AG08395 (cell line): ENCODE measurements around the gene TPMT.
"Not testable (repeated sequence)": the region's sequence is repeated elsewhere in the genome, so short reads cannot be mapped to it uniquely, and the experiment has no call there.

Experiments
- DNase-seq: peaks from one replicate; pipeline ENCODE4 v3.0.0; 2012; ENCODE audit warnings: mixed read lengths, low spot score

Gene TPMT

DNA sequence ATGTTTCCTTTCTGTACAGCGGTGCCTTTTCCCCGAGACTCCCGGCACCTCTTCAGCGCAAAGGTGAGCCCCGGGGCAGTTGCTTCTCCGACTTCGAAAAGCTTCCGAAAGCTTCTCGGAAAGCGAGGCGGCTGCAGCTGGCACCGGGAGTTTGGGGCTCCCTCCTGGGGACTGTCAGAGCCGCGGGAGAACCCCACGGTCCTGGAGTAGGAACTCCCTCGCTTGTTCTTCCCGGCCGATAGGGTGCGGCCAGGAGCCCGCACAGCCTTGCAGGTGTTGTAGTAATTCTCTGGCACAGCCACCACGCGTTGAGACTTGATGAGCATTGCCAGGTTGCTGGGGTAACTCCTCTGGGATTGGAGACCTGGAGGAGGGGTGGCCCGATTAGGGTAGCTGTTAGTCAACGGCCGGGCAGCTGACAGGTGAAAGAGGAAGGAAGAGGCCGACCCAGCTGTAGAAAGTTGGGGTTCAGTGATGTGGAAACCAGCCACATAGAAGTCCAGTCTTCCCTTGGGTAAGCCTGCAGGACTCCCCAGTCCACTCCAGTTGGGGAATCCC is 1.1 kb upstream of the TPMT start:
- DNase-seq = peak; percentile 30

DNA sequence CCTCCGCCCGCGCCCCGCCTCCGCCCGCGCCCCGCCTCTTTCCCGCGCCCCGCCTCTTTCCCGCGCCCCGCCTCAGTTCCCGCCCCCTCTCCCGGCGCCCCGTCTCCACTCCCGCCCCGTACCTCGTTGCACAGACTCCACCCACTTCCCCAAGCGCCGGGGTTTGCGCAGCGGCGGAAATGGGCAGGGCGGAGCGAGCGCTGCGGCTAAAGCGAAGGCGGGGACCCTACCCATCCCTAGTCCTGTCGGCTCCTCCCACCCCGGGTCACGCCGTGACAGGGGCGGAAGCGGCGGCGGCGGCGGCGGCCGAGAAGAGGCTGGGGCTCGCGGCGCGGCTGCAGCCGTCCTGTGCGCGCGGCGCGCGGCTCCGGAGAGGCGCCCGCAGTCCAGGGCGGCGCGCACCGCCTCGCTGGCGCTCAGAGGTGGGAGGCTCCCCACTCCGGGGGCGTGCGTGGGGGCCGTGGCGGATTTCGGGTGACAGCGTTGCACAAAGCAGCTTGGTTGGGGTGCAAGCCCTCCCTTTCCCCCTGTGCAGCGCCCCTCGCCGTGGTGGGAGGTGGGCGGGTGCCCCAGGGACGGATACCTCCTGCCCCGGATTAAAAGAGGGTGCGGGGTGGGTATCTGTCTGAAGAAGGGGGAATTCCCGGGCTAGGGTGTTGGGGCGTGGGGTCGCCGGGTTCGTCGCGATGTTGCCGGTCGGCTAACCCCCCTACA is 430 bp upstream of the TPMT start, which contains the start of gene KDM1B:
Gene KDM1B (plus strand): TSS at position 273 of the 714 bp plus-strand sequence. CDS start 4,474 bp downstream, outside the sequence.
- peak; percentile 100 for DNase-seq

DNA sequence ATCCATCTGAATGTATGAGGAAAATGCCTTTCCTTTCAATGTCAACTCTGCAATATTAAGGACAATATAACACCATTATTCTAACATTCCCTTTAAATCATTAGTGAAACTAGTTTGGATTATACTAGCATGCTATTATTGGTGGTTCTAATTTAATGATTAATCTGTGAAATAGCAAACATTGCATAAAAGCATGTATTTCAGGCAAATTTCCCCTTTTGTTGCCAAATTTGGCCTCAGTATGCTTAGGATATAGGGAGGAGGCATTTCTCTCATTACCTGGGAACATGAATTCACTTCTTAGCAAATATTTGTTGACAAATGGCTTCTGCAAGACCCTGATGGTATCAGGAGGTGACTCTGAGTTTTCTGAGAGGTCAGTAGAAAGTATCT is 1.6 kb downstream of the TPMT start:
- DNase-seq = no peak

DNA sequence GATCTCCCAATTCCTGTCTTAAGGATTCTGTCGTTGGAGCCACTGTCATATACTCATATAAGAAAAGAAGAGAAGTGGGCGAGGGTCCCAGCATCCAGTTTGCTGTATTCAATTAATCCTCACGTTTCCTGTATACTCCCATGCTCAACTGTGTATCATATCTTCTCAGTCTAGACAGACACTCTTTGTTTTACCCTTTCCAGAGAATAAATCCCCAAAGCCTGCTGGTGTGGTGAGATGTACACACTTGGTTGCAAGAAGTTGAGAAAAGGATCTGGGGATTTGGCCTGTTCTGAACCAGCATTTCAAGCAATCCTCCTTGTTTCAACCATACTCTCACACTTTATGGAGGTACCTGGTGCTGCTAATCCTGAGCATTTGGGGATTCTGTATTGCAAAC is 3.1 kb downstream of the TPMT start:
- no peak for DNase-seq

DNA sequence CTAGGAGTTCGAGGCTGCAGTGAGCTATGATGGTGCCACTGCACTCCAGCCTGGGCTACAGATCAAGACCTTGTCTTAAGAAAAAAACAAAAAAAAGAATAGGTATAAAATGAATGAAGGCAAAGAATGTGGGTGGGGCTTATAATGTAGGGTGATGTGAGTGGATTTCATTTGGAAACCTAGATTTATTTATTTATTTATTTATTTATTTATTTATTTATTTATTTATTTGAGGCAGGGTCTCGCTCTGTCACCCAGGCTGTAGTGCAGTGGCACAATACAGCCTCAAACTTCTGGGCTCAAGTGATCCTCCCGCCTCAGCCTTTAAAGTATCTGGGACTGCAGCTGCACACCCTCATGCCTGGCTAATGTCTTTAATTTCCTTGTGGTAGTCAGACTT is 3.5 kb downstream of the TPMT start:
- not testable (repeated sequence) for DNase-seq

DNA sequence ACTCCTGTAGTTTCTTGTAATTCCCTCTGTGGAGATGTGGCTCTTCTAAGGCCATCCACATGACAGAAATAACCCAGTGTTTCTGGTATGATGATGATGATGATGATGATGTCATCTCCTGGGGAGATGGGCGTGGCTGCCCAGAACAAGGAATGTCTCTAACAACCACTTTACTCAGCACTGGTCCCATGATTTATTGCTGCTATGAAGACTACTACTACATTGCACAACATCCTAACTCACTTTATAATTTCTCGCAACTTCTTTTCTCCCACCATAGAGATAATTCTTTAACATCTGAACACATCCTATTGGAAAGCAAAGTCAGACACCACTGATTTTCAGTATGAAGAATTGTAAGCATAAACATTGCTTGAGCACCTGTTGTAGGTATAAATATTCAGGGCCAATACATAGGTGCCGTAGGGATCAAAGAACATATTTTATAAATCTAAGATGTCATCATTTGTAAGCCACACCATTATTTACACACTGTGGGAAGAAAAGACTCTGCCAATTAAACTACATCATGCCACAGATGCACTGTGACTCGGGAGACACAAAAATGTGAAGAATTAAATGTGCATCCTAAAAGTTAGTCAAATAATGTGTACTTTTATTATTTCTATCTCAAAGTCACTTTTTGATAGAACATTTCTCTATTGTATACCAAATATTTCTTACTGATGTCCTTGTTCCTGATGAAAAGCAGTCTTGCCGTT is 6.4 kb downstream of the TPMT start:
- DNase-seq = peak; percentile 84

DNA sequence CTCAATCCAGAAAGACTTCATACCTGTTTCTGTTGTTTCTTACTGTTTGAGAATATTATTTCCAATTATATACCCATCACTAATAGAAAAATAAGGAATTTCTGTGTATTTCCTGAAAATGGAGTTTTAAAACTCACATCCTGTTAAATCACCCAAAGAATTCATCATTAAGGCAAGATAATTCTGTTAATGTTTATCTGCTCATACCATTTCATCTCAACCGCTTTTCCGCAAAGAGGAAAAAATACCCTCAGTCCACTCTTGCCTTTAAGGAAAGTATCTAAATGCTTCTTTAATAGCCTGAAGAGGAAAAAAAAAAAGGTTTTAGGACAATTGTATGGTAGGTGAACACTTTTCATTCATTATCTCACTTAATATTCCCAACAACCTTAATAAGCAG is 7.3 kb downstream of the TPMT start:
- DNase-seq = no peak

DNA sequence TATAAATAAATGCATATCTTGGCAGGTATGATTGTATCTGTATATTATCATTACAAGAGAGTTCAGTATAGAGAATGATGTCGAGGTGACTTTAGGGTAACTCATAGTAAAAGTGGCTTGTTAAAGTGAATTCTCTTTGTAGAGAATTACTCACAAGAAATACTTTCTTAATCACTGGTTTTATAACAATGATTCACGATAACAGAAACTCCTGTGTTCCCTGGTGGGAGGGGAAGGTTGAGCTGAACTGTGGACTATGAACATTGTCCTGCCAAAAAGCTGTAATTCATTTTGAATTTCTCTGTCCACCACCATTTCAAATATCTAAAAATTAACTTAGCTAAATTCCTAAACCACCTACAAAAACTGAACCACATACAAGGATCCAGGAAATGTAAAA is 7.7 kb downstream of the TPMT start:
- DNase-seq = peak; percentile 56

DNA sequence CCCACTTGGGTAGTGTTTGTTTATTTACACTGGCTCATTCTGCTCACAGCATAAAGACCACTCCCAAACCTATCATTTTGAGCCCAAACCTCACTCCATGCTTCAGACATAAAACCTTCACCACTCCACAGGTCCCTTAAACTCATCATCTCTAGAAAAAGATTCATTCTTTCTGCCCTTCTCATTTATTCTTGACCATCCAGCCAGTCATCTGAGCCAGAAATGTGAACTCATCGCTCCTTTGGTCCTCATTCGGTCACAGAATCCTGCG is 12.4 kb downstream of the TPMT start:
- no peak for DNase-seq

DNA sequence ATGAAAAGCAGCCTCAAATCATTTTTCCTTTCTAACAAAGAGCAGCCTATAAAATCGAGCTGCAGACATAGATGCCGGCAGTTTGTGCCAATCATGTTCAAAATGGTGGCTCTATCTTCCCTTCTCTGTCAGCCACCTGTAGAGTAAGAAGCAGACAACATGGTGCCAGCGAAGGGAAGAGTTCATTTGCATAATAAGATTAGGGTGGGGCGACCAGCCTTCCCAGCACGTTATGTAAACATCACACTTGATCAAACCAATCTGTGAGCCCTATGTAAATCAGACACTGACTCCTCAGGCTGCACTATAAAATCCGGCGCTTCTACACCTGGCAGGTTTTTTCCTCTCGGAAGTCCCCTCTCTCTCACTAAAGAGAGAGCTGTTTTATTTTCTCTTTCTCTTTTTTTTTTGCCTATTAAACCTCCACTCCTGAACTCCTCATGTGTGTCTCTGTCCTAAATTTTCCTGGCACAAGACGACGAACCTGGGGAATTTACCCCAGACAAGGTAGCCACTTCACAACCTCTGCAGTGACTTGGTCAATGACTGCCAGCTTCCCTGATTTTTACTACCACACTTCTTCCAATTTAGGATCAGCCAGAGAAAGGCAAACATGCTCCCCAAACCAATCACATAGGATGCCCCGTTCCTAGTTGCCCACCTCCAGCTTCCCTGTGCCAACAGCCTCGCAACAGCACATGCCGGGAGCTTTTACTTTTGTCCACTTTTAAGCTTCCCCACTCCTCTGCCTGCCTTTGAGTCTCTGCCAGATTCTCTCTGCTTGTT is 12.9 kb downstream of the TPMT start:
- DNase-seq = no peak

DNA sequence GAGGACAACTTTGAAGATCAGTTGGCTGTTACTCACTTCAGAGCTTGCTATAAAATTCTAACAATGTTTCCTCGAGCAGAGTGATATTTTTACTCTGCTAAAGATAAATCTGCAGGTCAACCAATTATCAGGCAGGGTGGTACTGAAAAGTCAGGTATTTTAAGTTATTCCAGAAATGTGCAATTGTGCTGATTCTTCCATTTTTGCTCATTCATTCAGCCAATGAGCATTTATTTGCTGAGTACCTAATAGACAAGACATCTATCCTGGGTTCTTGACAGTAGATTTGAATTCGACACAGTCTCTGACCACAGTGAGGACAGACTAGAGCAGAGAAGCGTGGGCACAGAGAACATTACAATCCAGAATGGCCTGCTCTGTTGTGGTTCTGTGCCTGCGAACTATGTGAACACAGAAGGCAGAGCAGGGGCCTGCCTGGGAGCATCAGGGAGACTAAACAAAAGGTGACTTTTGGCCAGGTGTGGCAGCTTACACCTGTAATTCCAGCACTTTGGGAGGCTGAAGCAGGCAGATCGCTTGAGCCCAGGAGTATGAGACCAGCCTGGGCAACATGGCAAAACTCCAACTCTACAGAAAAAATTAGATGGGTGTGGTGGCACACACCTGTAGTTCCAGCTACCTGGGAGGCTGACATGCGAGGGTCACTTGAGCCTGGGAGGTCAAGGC is 14.8 kb downstream of the TPMT start:
- DNase-seq = no peak

DNA sequence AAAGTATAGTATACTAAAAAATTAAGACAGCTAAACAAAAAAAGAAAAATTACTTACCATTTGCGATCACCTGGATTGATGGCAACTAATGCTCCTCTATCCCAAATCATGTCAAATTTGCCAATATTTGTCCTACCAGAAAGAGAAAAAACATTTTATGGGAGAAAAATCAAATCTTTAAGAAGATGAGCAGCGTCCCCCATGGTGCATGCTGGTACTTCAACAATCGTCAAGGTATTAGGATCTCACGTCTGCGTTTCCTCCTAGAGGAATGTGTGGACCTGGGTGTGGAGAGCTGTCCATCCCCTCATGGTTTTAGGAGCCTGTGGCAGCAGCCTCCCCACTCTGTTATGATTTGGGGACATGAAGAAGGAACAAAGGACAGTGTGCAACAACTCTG is 16.0 kb downstream of the TPMT start:
- no peak for DNase-seq

DNA sequence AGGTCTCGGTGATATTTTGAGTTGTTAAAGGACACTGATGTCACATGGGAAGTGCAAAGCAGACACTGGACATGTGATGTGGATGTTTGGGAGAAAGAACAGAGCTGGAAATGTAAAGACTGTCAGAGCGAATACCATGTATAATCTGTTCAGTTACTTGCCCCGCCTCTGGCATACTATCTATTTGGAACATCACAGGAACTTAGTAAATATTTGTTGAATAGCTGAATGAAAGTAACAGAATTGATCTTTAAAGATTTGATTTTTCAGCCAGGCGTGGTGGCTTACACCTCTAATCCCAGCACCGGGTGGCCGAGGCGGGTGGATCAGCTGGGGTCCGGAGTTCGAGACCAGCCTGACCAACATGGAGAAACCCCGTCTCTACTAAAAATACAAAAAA is 18.6 kb downstream of the TPMT start:
- no peak for DNase-seq

DNA sequence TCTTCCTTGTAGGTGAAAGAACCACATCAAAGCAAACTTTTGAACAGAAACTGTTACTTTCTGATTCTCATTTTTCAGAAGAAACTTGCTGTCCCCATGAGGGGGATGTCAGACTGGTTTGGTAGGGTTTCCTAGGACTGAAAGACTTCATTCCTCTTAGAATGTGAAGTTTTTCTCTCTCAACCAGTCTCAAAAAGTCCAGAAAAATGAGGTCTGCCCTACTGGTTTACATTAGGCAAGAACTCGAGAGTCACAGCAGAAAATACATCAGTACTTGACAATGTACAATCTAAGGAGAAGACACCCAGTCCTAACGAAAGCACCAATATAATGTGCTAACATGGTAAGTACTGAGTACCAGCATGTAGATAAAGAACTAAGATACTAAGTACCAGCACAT is 19.7 kb downstream of the TPMT start:
- DNase-seq = no peak

DNA sequence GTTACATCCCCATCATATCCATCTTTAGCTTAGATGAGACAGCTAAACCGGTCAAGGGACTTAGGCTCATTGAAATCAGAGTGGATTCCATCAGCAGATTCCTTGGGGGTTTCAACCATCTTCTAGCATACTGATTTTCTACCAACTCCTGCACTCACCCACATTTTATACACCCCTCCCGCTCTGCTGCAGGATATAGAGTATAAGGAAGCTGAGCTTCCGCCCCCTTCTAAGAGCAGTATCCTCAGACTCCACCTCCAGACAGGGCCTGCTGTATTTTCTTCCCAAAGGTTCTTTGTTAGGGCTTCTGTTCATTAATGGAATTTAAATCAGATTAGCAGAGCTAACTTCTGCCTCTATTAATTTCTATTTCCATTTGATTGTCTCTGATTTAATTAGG is 22.5 kb downstream of the TPMT start:
- no peak for DNase-seq

DNA sequence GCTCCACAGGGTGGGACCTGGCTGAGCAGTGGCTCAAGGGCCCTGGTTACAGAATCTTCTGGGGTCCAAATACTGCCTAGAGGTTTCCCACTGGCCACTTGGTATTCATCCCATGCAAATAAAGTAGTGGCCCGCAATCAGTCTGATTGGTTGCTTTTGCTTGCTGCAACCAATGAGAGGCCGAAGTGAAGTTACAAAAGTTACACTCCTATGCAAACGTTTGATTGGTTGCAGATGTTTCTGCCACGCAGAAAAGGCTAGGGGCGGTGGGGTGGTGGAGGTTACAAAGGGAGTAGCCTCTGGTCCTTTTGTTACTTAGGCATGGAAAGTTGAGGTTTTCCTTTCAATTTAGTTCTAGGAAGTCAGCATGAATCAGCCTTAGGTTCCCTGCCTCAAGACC is 28.8 kb downstream of the TPMT start:
- DNase-seq = no peak

DNA sequence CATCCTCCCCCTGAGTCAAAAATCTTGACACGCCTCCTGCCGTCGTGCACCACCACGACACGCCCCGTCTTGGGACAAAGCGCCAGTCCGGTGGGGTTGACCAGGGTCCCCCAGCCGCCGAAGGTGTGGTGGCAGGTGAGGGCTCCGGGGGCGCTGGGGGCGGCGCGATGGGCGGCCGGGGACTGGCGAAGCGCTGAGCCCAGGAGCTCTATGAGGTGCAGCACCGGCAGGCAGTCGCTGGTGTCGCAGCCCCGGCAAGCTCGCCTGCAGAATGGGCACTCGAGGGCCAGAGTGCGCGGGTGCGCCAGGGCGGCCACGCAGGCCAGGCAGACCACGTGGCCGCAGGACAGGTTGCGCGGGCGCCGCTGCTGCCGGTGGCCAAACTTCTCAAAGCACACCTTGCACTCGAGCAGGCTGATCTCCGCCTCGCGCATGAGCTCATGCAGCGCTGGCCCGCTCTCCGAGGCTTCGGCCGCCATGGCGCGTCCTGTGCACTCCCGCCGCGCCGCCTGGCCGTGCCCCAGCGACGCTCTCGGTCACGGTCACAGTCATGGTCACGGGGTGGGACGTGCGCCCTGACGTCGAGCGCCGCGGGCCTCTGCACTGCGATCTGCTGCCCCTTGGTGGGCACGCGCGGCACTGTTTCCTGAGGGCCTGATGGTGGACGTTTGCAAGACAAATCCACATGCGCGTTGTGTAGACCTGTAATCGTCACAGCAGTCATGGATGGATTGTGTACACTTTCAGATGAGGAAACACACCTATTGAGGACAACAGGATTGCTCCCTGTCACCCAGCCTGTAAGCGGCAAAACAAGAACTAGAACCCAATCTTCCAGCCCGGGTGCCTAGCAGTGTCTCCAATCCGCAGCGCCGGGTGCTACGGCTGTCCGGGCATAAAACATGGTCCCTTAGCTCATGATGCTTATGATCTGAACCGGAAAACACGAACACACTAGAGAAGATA is 32.5 kb downstream of the TPMT start, which contains the start of gene NHLRC1:
Gene NHLRC1 (minus strand): TSS at position 550 of the 966 bp plus-strand sequence. CDS start 71 bp downstream, at position 479.
- DNase-seq = peak; percentile 91

DNA sequence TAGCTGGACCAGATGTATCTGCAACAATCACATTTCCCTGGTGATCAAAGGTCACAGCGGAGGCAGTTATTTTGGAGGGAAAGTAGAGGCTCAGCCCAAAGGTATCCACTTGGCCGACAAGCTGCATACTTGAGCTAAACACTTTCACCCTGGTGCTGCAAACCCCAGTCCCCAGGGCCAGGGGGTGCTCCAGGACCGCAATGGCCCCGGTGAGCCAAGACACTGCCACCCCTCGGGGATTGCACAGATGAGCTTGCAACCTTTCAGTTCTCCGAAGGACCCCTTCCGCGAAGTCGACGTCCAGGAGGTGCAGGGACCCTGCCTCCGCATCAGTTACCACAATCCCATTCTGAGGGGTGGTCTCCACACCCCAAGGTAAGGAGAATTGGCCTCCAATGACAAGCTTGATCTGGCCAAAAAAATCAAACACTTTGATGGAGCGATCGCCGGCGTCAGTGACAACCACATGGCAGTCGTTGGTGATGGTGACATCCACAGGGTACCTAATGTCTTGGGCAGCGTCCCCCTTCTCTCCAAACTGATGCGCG is 33.2 kb downstream of the TPMT start:
- DNase-seq = no peak

DNA sequence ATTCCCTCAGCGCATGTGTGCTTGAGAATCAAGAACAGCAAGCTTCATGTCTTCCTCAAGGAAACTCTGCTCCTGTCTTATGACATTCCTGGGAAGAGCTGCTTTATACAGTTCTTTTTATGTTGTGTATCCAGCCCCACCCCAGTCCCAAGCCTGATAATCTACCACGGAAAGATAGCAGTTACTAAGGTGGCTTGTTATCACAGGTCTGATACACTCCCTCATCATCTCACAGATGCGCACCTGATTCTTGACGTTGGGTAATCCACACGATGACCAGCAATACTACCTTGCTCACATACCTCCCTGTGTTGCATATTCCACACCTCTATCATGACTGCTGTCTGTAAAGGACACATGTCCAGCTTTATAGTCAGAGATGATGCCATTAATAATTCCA is 35.6 kb downstream of the TPMT start:
- DNase-seq = no peak

DNA sequence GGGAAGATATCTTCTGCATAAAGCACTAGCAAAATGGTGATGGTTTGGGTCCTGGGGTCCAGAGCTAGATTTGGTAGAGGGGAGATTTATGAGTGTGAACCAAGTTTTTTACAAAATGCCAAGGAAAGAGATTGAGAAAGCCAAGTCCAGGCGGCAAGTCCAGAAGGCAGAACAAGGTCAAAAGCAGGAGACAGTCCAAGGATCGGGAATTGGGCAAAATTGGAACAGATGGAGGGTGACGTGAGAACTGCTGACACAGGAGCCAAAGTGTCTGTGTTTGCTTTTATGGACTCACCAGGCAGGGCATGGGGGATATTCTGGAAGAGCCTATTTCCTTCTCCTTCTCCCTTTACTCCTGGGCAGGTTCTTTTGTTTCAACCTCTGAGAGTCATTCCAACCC is 36.5 kb downstream of the TPMT start:
- peak; percentile 37 for DNase-seq

DNA sequence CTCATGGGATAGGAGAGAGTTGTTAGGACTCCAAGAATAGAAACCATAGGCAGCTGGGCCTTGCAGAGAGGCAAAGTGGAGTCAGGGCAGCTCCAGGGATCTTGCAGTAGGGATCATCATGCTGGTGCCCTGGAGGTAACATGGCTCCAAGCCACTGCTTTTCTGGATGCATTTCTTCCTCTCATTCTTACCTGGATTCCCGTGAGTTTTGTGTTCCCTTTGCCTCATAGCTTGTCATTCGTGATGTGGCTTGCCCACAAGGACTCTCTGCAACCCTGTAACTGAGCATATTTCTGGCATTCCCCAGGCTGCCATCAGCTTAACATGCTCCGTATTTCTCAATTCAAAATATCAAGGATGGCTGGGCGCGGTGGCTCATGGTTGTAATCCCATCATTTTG is 37.7 kb downstream of the TPMT start:
- DNase-seq = no peak
